ENCODE results near the gene SORBS2.

SORBS2 gene

GRCh38 chr4:185809533-185810071 is 2.4 kb downstream of the SORBS2 start:
- TF ChIP-seq CTCF (IDR thresholded peaks at IDR 0.05; ENCODE audit: extremely low read depth, missing control alignments), result no peak
- DNase-seq (ENCODE audit: low spot score), result no peak

- no peak for DNase-seq (ENCODE audit: low spot score)
- TF ChIP-seq CTCF (IDR thresholded peaks at IDR 0.05; ENCODE audit: extremely low read depth, missing control alignments), result no peak
These were observed 2.9 kb downstream of the SORBS2 start for GRCh38 chr4:185809121-185809520.

GRCh38 chr4:185805979-185806378 is 6.0 kb downstream of the SORBS2 start:
- no peak for TF ChIP-seq CTCF (IDR thresholded peaks at IDR 0.05; ENCODE audit: extremely low read depth, missing control alignments)
- DNase-seq (ENCODE audit: low spot score), result no peak

- TF ChIP-seq CTCF (IDR thresholded peaks at IDR 0.05; ENCODE audit: extremely low read depth, missing control alignments), result no peak
- no peak for DNase-seq (ENCODE audit: low spot score)
These were observed 6.7 kb downstream of the SORBS2 start for GRCh38 chr4:185805262-185805802.

- no peak for TF ChIP-seq CTCF (IDR thresholded peaks at IDR 0.05; ENCODE audit: extremely low read depth, missing control alignments)
- DNase-seq (ENCODE audit: low spot score), result no peak
These were observed 9.0 kb downstream of the SORBS2 start for GRCh38 chr4:185803022-185803421.

GRCh38 chr4:185801471-185801870 is 10.5 kb downstream of the SORBS2 start:
- no peak for DNase-seq (ENCODE audit: low spot score)
- TF ChIP-seq CTCF (IDR thresholded peaks at IDR 0.05; ENCODE audit: extremely low read depth, missing control alignments), result no peak

- TF ChIP-seq CTCF (IDR thresholded peaks at IDR 0.05; ENCODE audit: extremely low read depth, missing control alignments), result no peak
These were observed 11.6 kb downstream of the SORBS2 start for GRCh38 chr4:185800266-185800945.

More at GRCh38 chr4:185800266-185800945, 11.6 kb downstream of the SORBS2 start:
- DNase-seq (ENCODE audit: low spot score), result no peak
